ENCODE measurements around the gene STIM2. TPM values are rescaled to one million over a fixed set of nuclear protein-coding genes. Genes with fewer than 3 reads are reported as not detected.

Gene STIM2
- total RNA-seq, 2 donors from 2014 or later: 23.2 to 24.5 TPM

GRCh38 chr4:26877406-26877805 is 16.8 kb downstream of the STIM2 start:
- no peak overlapping the region for H3K27ac Mint-ChIP-seq
- no peak for TF ChIP-seq CTCF (conservative IDR thresholded peaks at IDR 0.05)
- H3K4me1 Mint-ChIP-seq: peaks cover 8% of the 10 kb centered on the region
- no peaks in the 10 kb centered on the region for H3K27me3 Mint-ChIP-seq (ENCODE audit: insufficient read depth)
- no peak for DNase-seq
- peaks cover 7% of the 10 kb centered on the region for H3K36me3 Mint-ChIP-seq (ENCODE audit: low read depth)
- Histone ChIP-seq H3K9me3 (ENCODE audit: control insufficient read depth, low read length) (peaks cover 9% of the 10 kb centered on the region), H3K27me3 (ENCODE audit: control insufficient read depth, insufficient read depth, low read length, poor library complexity, severe bottlenecking) (no peaks in the 10 kb centered on the region), H3K27ac (ENCODE audit: low read depth, low read length) (no peak overlapping the region), H3K4me1 (ENCODE audit: control insufficient read depth, insufficient read depth, low read length) (no peaks in the 10 kb centered on the region), H3K4me3 (ENCODE audit: low read length) (no peak overlapping the region), H3K9ac (ENCODE audit: extremely low read depth, low read length, poor library complexity, severe bottlenecking) (no peak overlapping the region), H3K36me3 (ENCODE audit: control insufficient read depth, insufficient read depth, low read length) (no peaks in the 10 kb centered on the region)
- 92% methylated on average over 3 of the region's 3 CpGs; no CpG with 5 or more reads in 1 of the 2 experiments for WGBS, 2 experiments (ENCODE audit: insufficient coverage in 1 of 2, insufficient read length in 1 of 2)
- no peak overlapping the region for H3K4me3 Mint-ChIP-seq
- peaks cover 13% of the 10 kb centered on the region for H3K9me3 Mint-ChIP-seq

- no peak overlapping the region for H3K27ac Mint-ChIP-seq
- H3K36me3 Mint-ChIP-seq (ENCODE audit: low read depth): peaks cover 7% of the 10 kb centered on the region
- H3K4me1 ChIP-seq (ENCODE audit: control insufficient read depth, insufficient read depth, low read length): no peaks in the 10 kb centered on the region
- H3K9me3 Mint-ChIP-seq: peaks cover 13% of the 10 kb centered on the region
- no peaks in the 10 kb centered on the region for H3K36me3 ChIP-seq (ENCODE audit: control insufficient read depth, insufficient read depth, low read length)
- no peaks in the 10 kb centered on the region for H3K27me3 Mint-ChIP-seq (ENCODE audit: insufficient read depth)
- no peak overlapping the region for H3K4me3 Mint-ChIP-seq
- no peak overlapping the region for H3K4me3 ChIP-seq (ENCODE audit: low read length)
- no peak overlapping the region for H3K27ac ChIP-seq (ENCODE audit: low read depth, low read length)
- H3K4me1 Mint-ChIP-seq: peaks cover 8% of the 10 kb centered on the region
- WGBS, 2 experiments (ENCODE audit: insufficient coverage in 1 of 2, insufficient read length in 1 of 2): 100% methylated on average over 2 of the region's 3 CpGs
- DNase-seq: no peak
- H3K27me3 ChIP-seq (ENCODE audit: control insufficient read depth, insufficient read depth, low read length, poor library complexity, severe bottlenecking): no peaks in the 10 kb centered on the region
- TF ChIP-seq CTCF (conservative IDR thresholded peaks at IDR 0.05): no peak
- H3K9ac ChIP-seq (ENCODE audit: extremely low read depth, low read length, poor library complexity, severe bottlenecking): no peak overlapping the region
- peaks cover 9% of the 10 kb centered on the region for H3K9me3 ChIP-seq (ENCODE audit: control insufficient read depth, low read length)
These were observed 17.3 kb downstream of the STIM2 start for GRCh38 chr4:26877961-26878360.

GRCh38 chr4:26878794-26879391 is 18.3 kb downstream of the STIM2 start:
- no peak overlapping the region for H3K4me3 ChIP-seq (ENCODE audit: low read length)
- H3K4me3 Mint-ChIP-seq: no peak overlapping the region
- H3K9me3 Mint-ChIP-seq: peaks cover 13% of the 10 kb centered on the region
- no peak overlapping the region for H3K9ac ChIP-seq (ENCODE audit: extremely low read depth, low read length, poor library complexity, severe bottlenecking)
- TF ChIP-seq CTCF (conservative IDR thresholded peaks at IDR 0.05): no peak
- 96 to 100% methylated on average over 4 to 5 of the region's 5 CpGs for WGBS, 2 experiments (ENCODE audit: insufficient coverage in 1 of 2, insufficient read length in 1 of 2)
- peaks cover 9% of the 10 kb centered on the region for H3K9me3 ChIP-seq (ENCODE audit: control insufficient read depth, low read length)
- peaks cover 7% of the 10 kb centered on the region for H3K36me3 Mint-ChIP-seq (ENCODE audit: low read depth)
- DNase-seq: no peak
- H3K27me3 Mint-ChIP-seq (ENCODE audit: insufficient read depth): no peaks in the 10 kb centered on the region
- H3K36me3 ChIP-seq (ENCODE audit: control insufficient read depth, insufficient read depth, low read length): no peaks in the 10 kb centered on the region
- H3K27ac Mint-ChIP-seq: no peak overlapping the region
- H3K4me1 Mint-ChIP-seq: peaks cover 9% of the 10 kb centered on the region
- H3K27ac ChIP-seq (ENCODE audit: low read depth, low read length): no peak overlapping the region
- no peaks in the 10 kb centered on the region for H3K4me1 ChIP-seq (ENCODE audit: control insufficient read depth, insufficient read depth, low read length)
- H3K27me3 ChIP-seq (ENCODE audit: control insufficient read depth, insufficient read depth, low read length, poor library complexity, severe bottlenecking): no peaks in the 10 kb centered on the region
